Glomerular visceral epithelial cell (primary cell): ENCODE data around the gene KIAA0753.
"Not testable (repeated sequence)": the region's sequence is repeated elsewhere in the genome, so short reads cannot be mapped to it uniquely, and the experiment has no call there.

Source experiments
- DNase-seq: peaks from one replicate; pipeline ENCODE4 v3.0.0-alpha.2; 2016; ENCODE audit errors: extremely low spot score

The KIAA0753 gene

DNA sequence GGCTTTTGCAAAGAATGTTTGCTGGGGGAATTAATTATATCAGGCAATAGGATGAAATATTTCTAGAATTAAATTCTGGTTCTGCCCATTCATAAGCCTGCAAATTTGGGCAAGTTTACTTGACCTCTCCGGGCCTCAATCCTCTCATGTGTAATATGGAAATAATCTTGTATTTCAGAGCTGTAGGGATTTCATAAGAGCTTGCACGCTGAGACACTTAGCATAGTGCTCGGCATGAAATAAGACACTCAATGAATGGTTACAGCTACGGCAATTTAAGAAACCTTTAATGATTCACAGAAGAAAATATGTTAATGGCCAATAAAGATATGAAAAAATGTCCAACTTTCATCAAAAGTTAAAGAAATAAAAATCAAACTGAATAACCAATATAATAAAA is 43.6 kb downstream of the KIAA0753 start:
- no peak for DNase-seq

DNA sequence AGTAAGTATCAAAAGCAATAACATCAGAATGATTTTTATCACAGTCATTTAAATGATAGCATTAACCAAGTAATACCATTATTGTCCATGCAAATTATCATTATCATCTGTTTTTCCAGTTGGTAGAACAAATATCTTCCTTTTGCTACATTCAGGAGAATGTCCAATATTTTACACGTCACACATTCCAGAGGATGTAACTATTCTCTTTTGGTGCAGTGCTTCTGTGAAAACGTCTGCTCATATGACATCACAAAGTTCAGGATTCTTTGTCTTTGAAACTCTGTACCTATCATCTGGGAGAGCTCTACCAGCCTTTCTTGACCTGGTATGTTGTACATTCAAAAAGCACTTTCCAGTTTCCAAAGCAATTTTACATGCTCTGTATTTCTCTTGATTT is 44.0 kb downstream of the KIAA0753 start:
- no peak for DNase-seq

DNA sequence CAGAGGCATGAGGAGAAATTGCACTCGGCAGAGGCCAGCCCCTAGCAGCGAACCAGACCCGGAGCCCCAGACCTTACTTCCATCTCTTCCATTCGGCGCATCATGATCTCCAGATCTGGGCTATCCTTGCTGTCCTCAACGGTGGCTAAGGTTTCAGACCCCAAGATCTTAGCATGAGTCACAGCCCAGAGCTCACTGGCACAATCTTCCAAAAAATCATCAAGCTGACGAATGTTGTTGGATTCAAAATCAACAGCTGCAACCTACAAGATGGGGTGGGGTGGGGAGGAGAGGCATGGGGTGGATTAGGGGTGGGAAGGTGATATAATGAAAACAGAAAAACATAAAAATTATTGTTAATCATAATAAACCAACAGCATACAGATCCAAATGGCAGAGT is 44.4 kb downstream of the KIAA0753 start:
- DNase-seq, result no peak

DNA sequence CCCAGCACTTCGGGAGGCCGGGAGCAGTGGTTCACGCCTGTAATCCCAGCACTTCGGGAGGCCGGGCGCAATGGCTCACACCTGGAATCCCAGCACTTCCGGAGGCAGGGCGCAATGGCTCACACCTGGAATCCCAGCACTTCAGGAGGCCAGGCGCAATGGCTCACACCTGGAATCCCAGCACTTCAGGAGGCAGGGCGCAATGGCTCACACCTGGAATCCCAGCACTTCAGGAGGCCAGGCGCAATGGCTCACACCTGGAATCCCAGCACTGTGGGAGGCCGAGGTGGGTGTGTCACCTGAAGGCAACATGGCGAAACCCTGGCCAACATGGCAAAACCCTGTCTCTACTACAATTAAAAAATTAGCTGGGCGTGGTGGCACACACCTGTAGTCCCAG is 47.1 kb downstream of the KIAA0753 start:
- DNase-seq, result not testable (repeated sequence)

DNA sequence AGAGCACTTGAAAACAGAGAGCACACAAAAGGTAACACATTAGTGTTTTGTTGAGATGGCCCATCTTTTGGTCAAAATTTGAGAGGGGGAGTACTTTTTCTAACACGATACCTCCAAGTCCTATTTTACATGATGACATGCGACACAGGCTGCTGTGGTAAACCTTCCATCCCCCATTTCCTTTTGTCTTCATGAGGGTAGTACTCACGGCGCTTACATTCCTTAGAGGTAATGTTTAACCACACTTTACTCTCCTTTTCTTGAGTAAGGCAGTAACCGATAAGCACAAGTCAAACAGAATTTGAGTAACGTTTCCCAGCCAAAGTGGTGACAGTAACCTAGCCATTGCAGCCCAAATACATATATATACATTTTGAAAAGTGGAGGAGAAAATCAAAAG is 48.3 kb downstream of the KIAA0753 start:
- peak; percentile 84 for DNase-seq

DNA sequence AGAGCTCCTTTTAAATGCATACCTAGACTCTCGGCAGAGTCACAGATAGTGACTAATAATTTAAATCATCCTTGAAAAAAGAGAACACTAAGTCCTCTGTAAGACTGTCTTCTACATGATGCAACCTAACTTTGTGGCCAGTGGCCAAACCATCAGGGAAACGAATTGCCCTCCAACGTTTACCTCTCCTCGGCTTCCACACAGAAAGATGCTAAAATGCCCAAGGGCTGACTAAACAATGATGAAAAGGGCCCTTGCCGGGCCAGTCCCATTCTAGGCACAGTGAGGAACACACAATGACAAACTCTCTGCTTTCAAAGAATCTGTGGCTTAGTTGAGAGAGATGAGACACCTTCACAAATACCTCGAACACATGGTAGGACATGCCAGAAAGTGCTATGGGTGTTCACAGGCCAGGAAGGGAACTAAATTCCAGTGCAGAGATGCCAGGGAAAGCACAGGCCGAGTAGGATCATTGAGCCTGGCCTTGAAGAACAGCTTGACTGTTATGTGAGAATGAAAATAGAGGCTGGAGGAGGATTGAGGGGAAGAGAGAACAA is 48.8 kb downstream of the KIAA0753 start:
- DNase-seq, result peak; percentile 86

- no peak for DNase-seq
Observed at GRCh38 chr17:6589266-6589946, 51.1 kb downstream of the KIAA0753 start.

GRCh38 chr17:6588165-6588564 is 52.3 kb downstream of the KIAA0753 start:
- no peak for DNase-seq

GRCh38 chr17:6587310-6587709 is 53.2 kb downstream of the KIAA0753 start:
- DNase-seq, result no peak

DNA sequence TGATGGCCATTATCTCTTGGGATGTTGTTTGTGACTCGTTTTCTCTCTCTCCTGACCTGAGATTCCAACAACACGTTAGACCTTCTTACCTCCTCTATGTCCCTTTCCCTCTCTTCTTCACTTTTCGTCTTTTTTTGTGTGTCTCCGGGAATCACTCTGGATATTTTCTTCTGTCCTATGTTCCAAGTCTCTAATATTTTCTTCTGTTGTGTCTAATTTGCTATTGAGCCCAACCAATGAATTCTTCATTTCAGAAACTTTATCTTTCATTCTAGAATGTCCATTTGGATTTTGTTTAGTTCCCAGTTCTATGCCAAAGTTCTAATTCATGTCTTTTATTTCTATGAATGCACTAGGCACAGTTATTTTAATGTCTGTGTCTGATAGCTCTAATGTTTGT is 57.1 kb downstream of the KIAA0753 start:
- no peak for DNase-seq

- DNase-seq, result no peak
Observed at GRCh38 chr17:6580625-6581024, 59.9 kb downstream of the KIAA0753 start.

DNA sequence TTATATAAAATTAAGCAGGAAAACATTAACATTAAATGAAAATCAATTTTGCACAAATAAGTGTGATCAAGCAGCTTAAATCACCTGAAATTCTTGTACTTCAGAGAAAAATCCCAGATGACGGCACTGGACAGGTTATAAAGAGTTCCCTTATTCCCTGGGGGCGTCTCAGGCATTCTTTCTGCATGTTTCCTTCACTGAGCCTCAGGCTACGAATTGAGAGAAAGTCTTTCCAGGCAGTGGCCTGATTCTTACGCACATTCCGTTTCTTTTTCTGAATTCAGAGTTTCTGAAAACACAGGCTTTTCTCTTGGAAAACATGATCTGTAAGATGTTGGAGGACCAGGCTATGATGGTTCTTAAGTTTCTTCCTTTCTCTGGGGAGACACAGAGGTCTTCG is 62.0 kb downstream of the KIAA0753 start:
- no peak for DNase-seq

GRCh38 chr17:6577686-6578263 is 62.7 kb downstream of the KIAA0753 start:
- DNase-seq, result no peak

DNA sequence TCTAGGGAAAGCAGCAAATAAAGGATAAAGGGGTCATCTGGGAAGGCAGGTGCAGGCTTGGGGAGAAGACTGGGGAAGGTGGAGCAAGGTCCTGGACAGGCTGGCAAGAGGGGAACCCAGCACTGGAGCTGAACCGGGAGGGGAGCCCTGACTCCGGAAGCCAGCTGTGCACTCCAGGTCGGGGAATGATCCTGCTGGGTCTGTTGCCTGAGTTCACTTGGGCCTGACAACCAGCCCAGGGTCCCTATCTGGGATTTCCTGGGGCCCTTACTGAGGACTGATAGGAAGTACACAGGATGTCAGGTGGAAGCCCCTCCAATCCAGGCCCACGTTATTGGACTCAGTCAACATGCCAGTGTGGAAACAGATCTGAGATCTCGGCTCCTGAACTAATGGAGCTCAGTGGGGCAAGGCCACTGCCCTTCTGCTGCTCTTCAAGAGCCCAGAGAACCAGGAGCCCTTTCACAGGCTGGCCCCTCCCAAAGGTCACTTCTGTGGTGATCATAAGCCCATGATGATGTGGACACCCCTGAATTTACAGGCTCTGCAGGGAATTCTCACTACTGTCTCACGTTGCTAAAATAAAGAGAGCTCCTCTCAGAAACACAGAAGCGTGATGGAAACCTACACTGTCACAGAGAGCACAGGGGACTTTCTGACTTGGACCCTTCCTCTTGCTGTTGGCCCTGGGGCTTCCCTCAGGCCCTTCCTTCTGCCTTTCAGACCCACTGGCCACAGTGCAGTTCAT is 64.3 kb downstream of the KIAA0753 start:
- no peak for DNase-seq

DNA sequence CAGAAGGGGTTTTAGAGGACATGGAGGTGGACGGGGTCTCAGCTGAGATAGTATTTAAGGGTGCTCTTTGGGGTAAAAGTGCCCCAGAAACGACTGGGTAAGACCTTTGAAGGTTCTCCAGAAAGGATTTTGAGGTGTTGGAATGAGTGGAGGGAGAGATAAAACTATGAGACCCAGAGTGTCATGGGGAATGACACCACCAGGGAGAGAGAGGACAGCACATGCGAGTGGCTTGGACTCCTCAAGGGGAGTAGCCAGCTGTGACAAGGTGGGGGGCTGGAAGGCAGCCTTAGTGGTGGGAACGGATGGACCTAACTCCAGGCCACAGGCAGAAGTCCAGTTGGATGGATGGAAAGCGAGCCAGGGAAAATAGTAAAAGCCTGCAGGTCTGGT is 64.9 kb downstream of the KIAA0753 start:
- DNase-seq, result no peak

GRCh38 chr17:6574687-6575595 is 65.6 kb downstream of the KIAA0753 start:
- DNase-seq, result peak; percentile 86

DNA sequence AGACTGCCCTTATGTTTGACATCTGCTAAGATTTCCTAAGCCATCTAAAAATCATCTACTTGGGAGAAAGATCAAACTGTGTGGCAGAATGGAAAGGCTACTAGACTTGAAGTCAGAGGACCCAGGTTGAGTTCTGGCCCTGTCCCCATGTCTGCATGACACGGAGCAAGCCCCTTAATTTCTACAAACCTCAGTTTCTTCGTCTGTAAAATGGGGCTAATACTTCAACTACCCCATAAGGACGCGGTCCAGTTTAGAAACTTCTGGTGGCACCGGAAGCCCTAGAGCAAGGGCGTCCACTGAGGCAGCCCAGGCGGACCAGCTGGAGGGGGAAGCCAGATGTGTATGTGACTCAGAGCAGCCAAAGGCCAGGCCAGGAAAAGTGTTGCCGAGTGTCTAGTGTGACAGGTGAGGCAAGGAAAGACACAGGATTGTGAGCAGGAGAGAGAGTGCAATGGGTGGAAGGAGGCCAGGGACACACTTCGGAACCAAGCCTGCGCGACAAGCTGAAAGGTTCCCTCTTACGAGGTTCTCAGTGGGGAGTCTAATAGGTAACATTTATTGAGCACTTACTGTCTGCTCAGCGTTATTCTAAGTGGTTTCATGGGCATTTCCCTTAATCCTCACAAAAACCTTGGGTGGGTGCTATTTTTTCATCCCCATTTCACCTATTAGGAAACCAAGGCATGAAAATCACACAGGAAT is 66.4 kb downstream of the KIAA0753 start:
- no peak for DNase-seq

GRCh38 chr17:6573495-6573894 is 67.0 kb downstream of the KIAA0753 start:
- not testable (repeated sequence) for DNase-seq

GRCh38 chr17:6572972-6573370 is 67.5 kb downstream of the KIAA0753 start:
- DNase-seq, result no peak

GRCh38 chr17:6571452-6571781 is 69.1 kb downstream of the KIAA0753 start:
- DNase-seq, result no peak

- DNase-seq, result no peak
Observed at GRCh38 chr17:6570731-6571451, 69.6 kb downstream of the KIAA0753 start.
